H1 (cell line): ENCODE data around the gene RPS6KA5. TPM values are rescaled to one million over a fixed set of nuclear protein-coding genes. Genes with fewer than 3 reads are reported as not detected.

Experiments used
- CBX5 ChIP-seq: fragments of 300-800, 300-1000 bp; sonication (generic); IDR thresholded peaks from 2 replicates; pipeline ENCODE4 v1.7.1; 2016; ENCODE audit warnings: antibody characterized with exemption, low read length, low read depth
- CTBP2 ChIP-seq: IDR thresholded peaks from 2 replicates; pipeline ENCODE4 v1.7.0; 2011; ENCODE audit warnings: borderline replicate concordance, mild to moderate bottlenecking, moderate library complexity, mixed read lengths, low read length; ENCODE audit not compliant: insufficient read depth, insufficient read length
- MAFK ChIP-seq: IDR thresholded peaks from 2 replicates; pipeline ENCODE4 v1.6.1; 2012; ENCODE audit warnings: low read depth, mild to moderate bottlenecking, improper control_type of control experiment, low read length
- SAP30 ChIP-seq: fragments of 300-600 bp; sonication (generic); IDR thresholded peaks from 2 replicates; pipeline ENCODE4 v1.7.1; 2012; ENCODE audit warnings: low read length, moderate library complexity, mild to moderate bottlenecking, inconsistent platforms; ENCODE audit not compliant: insufficient read depth, insufficient replicate concordance
- SUZ12 ChIP-seq: fragments of 200-600 bp; sonication (generic); IDR thresholded peaks from 2 replicates; pipeline ENCODE4 v1.6.1; 2012; ENCODE audit warnings: mild to moderate bottlenecking, inconsistent platforms, low read length, moderate library complexity, mixed read lengths
- polyA plus RNA-seq, 7 experiments: library from polyadenylated mRNA; depleted of rRNA in 3 of 7; stranded (reverse) in 5 of 7; unstranded in 2 of 7; fragments of >200 nt in 5 of 7; fragments of 200-250 nt in 2 of 7; gene quantifications; 1 replicate in 5 of 7; 2 replicates in 1 of 7; 4 replicates in 1 of 7; pipeline versions ENCODE4 v1.2.1 to v1.2.3, GENCODE V29; 2011 to 2013; ENCODE audit warnings: missing spikeins in 2 of 7, mixed read lengths in 2 of 7
- total RNA-seq: library from RNA; stranded (reverse); fragmentation: NEBNext Ultra II Directional; extraction: Animal tissue kit (Norgen Biotek cat#: 25700); gene quantifications from 2 replicates; pipeline ENCODE4 v1.2.1, GENCODE V29; 2021
- TF ChIP-seq, protein P1 (sequence below): IDR thresholded peaks from 2 replicates; pipeline ENCODE4 v1.6.1; 2012; ENCODE audit warnings: inconsistent platforms

Gene RPS6KA5
- total and polyA plus RNA-seq, 2 of the 8 experiments (the other 6 are each of a cell fraction or from before 2014, with no cell fraction given): 0.85 to 3.1 TPM

DNA sequence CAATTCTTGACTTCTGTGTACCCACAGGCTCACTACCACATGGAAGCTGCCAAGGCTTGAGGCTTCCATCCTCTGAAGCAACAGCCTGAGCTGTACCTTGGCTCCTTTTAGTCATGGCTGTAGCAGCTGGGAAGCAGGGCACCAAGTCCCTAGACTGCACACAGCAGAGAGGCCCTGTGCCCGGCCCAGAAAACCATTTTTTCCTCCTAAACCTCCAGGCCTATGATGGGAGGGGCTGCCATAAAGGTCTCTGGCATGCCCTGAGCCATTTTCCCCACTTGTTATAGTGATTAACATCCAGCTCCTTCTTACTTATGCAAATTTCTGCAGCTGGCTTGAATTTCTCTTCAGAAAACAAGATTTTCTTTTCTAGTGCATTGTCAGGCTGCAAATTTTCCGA lies 121.8 kb downstream of the RPS6KA5 start (continued):
- TF ChIP-seq CBX5 (no peak), MAFK (no peak), SAP30 (no peak), SUZ12 (no peak), CTBP2 (no peak)
- TF ChIP-seq, protein P1, sequence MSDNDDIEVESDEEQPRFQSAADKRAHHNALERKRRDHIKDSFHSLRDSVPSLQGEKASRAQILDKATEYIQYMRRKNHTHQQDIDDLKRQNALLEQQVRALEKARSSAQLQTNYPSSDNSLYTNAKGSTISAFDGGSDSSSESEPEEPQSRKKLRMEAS: no peak
